ENCODE data around the gene HRNR. TPM values are rescaled to one million over a fixed set of nuclear protein-coding genes. Genes with fewer than 3 reads are reported as not detected.

Gene HRNR
- polyA plus RNA-seq, 2 of the 4 experiments (the other 2 are of a cell fraction) = not detected

- TF ChIP-seq POLR2AphosphoS2 (conservative IDR thresholded peaks at IDR 0.05; ENCODE audit: low read length) (no peak), EHF (CRISPR knock-in tag; IDR thresholded peaks at IDR 0.05) (no peak), BHLHE40 (IDR thresholded peaks at IDR 0.05; ENCODE audit: low read depth, low read length) (no peak), BCL3 (IDR thresholded peaks at IDR 0.05) (no peak), FOSL2 (IDR thresholded peaks at IDR 0.05) (no peak), FOSL2 (CRISPR knock-in tag; IDR thresholded peaks at IDR 0.05) (no peak), CEBPB (IDR thresholded peaks at IDR 0.05) (no peak), HOXB5 (CRISPR knock-in tag; IDR thresholded peaks at IDR 0.05) (no peak), PHF8 (IDR thresholded peaks at IDR 0.05; ENCODE audit: borderline replicate concordance, low read depth) (no peak), RFX5 (IDR thresholded peaks at IDR 0.05) (no peak), SMC3 (IDR thresholded peaks at IDR 0.05) (no peak), RCOR1 (IDR thresholded peaks at IDR 0.05; ENCODE audit: low read depth, low read length) (no peak), CBX2 (IDR thresholded peaks at IDR 0.05; ENCODE audit: borderline replicate concordance, low read depth) (no peak), NFE2L2 (conservative IDR thresholded peaks at IDR 0.05; ENCODE audit: low read length) (no peak)
- no peak for FAIRE-seq
- no peak overlapping the region for H3K4me2 ChIP-seq
- peaks cover 14% of the 10 kb centered on the region for H3K4me1 ChIP-seq
- DNase-seq (ENCODE audit: low read depth in 1 of 2, low spot score in 1 of 2) = no peak
- H3K4me3 ChIP-seq = no peak overlapping the region
- CTCF ChIA-PET = interaction anchor here (1.2 to 2.6 kb wide), 3 partner anchors 249 to 342 kb away, joined by 3 to 19 read pairs (median 13); no protein-coding TSS in a partner anchor
- H3K9me3 ChIP-seq = no peaks in the 10 kb centered on the region
- POLR2A ChIA-PET = no interaction called here
- no peak for ATAC-seq
- H3K27ac ChIP-seq = no peak overlapping the region
Measured at GRCh38 chr1:152191711-152192110, 32.3 kb downstream of the HRNR start.

- ChIA-PET POLR2A (no interaction called here), CTCF (interaction anchor here (1.2 to 2.6 kb wide), 3 partner anchors 249 to 342 kb away, joined by 3 to 19 read pairs (median 13); no protein-coding TSS in a partner anchor)
- ATAC-seq = no peak
- DNase-seq (ENCODE audit: low read depth in 1 of 2, low spot score in 1 of 2) = no peak
- TF ChIP-seq HES2 (IDR thresholded peaks at IDR 0.05) (no peak), CBX2 (IDR thresholded peaks at IDR 0.05; ENCODE audit: borderline replicate concordance, low read depth) (no peak)
- no peaks in the 10 kb centered on the region for H3K9me3 ChIP-seq
- H3K4me3 ChIP-seq = no peak overlapping the region
- no peak for FAIRE-seq
- H3K4me1 ChIP-seq = peaks cover 14% of the 10 kb centered on the region
- no peak overlapping the region for H3K27ac ChIP-seq
- WGBS (ENCODE audit: missing lambda C conversion rate) = 81% methylated on average over 5 of the region's 5 CpGs
- peak overlapping the region; percentile 86; the same call in 2 of the 3 replicates for H3K4me2 ChIP-seq
Measured at GRCh38 chr1:152191260-152191659, 32.7 kb downstream of the HRNR start.

- no peak for FAIRE-seq
- DNase-seq (ENCODE audit: low read depth in 1 of 2, low spot score in 1 of 2) = peak in 1 of 2 experiments; percentile 18
- Histone ChIP-seq H3K27ac (no peak overlapping the region), H3K9me3 (no peaks in the 10 kb centered on the region), H3K4me2 (peak overlapping the region; percentile 86), H3K4me1 (peaks cover 14% of the 10 kb centered on the region), H3K4me3 (no peak overlapping the region)
- CTCF ChIA-PET = interaction anchor here (2.4 to 2.6 kb wide), 2 partner anchors 250 to 268 kb away, joined by 13 to 19 read pairs; no protein-coding TSS in a partner anchor
- no peak for ATAC-seq
- WGBS (ENCODE audit: missing lambda C conversion rate) = 27% methylated on average over 2 of the region's 2 CpGs
- POLR2A ChIA-PET = no interaction called here
- peak in 1 of 2 experiments; percentile 45; a peak in 1 of 4 replicates for TF ChIP-seq CEBPB (IDR thresholded peaks at IDR 0.05)
- no peak for TF ChIP-seq ZSCAN20 (CRISPR knock-in tag; IDR thresholded peaks at IDR 0.05)
- 0 out of 2 replicates have a peak, but pooled peaks have one; percentile 44 for TF ChIP-seq HES2 (IDR thresholded peaks at IDR 0.05)
- TF ChIP-seq ZNF302 (CRISPR knock-in tag; IDR thresholded peaks at IDR 0.05) = no peak
- TF ChIP-seq BHLHE40 (IDR thresholded peaks at IDR 0.05; ENCODE audit: low read depth, low read length) = no peak
- no peak for TF ChIP-seq BCL3 (IDR thresholded peaks at IDR 0.05)
- no peak for TF ChIP-seq EHMT2 (IDR thresholded peaks at IDR 0.05; ENCODE audit: low read depth)
- no peak for TF ChIP-seq CBX2 (IDR thresholded peaks at IDR 0.05; ENCODE audit: borderline replicate concordance, low read depth)
- no peak for TF ChIP-seq HMGXB4 (CRISPR knock-in tag; IDR thresholded peaks at IDR 0.05; ENCODE audit: borderline replicate concordance)
- TF ChIP-seq EHF (CRISPR knock-in tag; IDR thresholded peaks at IDR 0.05) = no peak
- TF ChIP-seq KDM5A (IDR thresholded peaks at IDR 0.05) = no peak
- TF ChIP-seq RARB (CRISPR knock-in tag; IDR thresholded peaks at IDR 0.05) = no peak
- no peak for TF ChIP-seq RNF2 (IDR thresholded peaks at IDR 0.05; ENCODE audit: borderline replicate concordance, low read depth)
- TF ChIP-seq GATA3 (IDR thresholded peaks at IDR 0.05; ENCODE audit: borderline replicate concordance) = no peak
- no peak for TF ChIP-seq CHD4 (IDR thresholded peaks at IDR 0.05; ENCODE audit: borderline replicate concordance)
- TF ChIP-seq ZFP36 (IDR thresholded peaks at IDR 0.05; ENCODE audit: borderline replicate concordance, partially characterized antibody) = no peak
- TF ChIP-seq POLR2A (IDR thresholded peaks at IDR 0.05; ENCODE audit: low read length) = no peak
- TF ChIP-seq JUN (IDR thresholded peaks at IDR 0.05) = no peak
- no peak for TF ChIP-seq SREBF2 (IDR thresholded peaks at IDR 0.05)
Measured at GRCh38 chr1:152190589-152190988, 33.4 kb downstream of the HRNR start.
